IPS-20b (cell line): ENCODE results near the gene PER1.

Experiments
- H3K27ac ChIP-seq: one replicate; pipeline ENCODE4 v1.5.1; 2013; ENCODE audit warnings: low read length
- H3K27me3 ChIP-seq: 2 replicates; pipeline ENCODE4 v1.6.1; 2013; ENCODE audit warnings: mild to moderate bottlenecking, low read length, inconsistent platforms; ENCODE audit not compliant: insufficient read depth
- H3K36me3 ChIP-seq: 2 replicates; pipeline ENCODE4 v1.6.1; 2013; ENCODE audit warnings: low read depth, mild to moderate bottlenecking, inconsistent platforms, low read length, moderate library complexity; ENCODE audit not compliant: insufficient read depth
- H3K4me1 ChIP-seq: 2 replicates; pipeline ENCODE4 v1.6.1; 2013; ENCODE audit warnings: mild to moderate bottlenecking, control low read depth, inconsistent platforms, low read length, moderate library complexity; ENCODE audit not compliant: insufficient read depth
- H3K4me3 ChIP-seq: 2 replicates; pipeline ENCODE4 v1.5.1; 2013; ENCODE audit warnings: mild to moderate bottlenecking, low read length, inconsistent platforms
- H3K9ac ChIP-seq: 2 replicates; pipeline ENCODE4 v1.6.1; 2013; ENCODE audit warnings: low read depth, mild to moderate bottlenecking, inconsistent platforms, low read length, moderate library complexity
- H3K9me3 ChIP-seq: 2 replicates; pipeline ENCODE4 v1.6.1; 2013; ENCODE audit warnings: mild to moderate bottlenecking, low read depth, low read length, inconsistent platforms; ENCODE audit not compliant: insufficient read depth

The PER1 gene

GRCh38 chr17:8142158-8142886 is 9.9 kb downstream of the PER1 start:
- H3K36me3 ChIP-seq = peaks cover 58% of the 10 kb centered on the region
- H3K4me1 ChIP-seq = no peaks in the 10 kb centered on the region
- no peak overlapping the region for H3K9ac ChIP-seq
- no peak overlapping the region for H3K27ac ChIP-seq
- H3K9me3 ChIP-seq = no peaks in the 10 kb centered on the region
- no peak overlapping the region for H3K4me3 ChIP-seq
- peaks cover 9% of the 10 kb centered on the region for H3K27me3 ChIP-seq

DNA sequence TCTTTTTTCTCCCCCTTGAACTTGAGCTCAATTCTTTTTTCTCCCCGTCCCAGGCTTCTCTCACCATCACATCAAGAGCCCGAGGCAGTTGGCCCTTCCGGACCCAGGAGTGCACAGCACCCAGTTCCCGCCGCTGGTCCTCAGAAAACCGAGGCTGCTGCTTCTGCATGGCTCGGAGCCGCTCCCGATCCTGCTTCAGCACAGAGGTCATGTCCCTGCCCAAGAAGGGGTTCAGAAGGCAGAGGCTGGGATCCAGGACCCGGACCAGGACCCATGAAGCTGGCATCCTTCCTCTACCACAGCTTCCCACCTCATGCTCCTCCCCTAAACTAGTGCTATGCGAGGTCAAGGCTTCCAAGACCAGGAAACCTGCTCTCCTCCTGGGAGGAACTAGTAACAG is 10.5 kb downstream of the PER1 start:
- peaks cover 15% of the 10 kb centered on the region for H3K27me3 ChIP-seq
- no peaks in the 10 kb centered on the region for H3K9me3 ChIP-seq
- H3K36me3 ChIP-seq = peaks cover 52% of the 10 kb centered on the region
- no peaks in the 10 kb centered on the region for H3K4me1 ChIP-seq
- H3K27ac ChIP-seq = no peak overlapping the region
- H3K9ac ChIP-seq = no peak overlapping the region
- H3K4me3 ChIP-seq = no peak overlapping the region

GRCh38 chr17:8141045-8141444 is 11.2 kb downstream of the PER1 start:
- peaks cover 20% of the 10 kb centered on the region for H3K27me3 ChIP-seq
- H3K9me3 ChIP-seq = no peaks in the 10 kb centered on the region
- H3K36me3 ChIP-seq = peaks cover 45% of the 10 kb centered on the region
- no peak overlapping the region for H3K4me3 ChIP-seq
- H3K27ac ChIP-seq = no peak overlapping the region
- no peaks in the 10 kb centered on the region for H3K4me1 ChIP-seq
- H3K9ac ChIP-seq = no peak overlapping the region

- H3K9me3 ChIP-seq = no peaks in the 10 kb centered on the region
- H3K4me3 ChIP-seq = no peak overlapping the region
- peaks cover 38% of the 10 kb centered on the region; the same call in 1 of the 2 replicates for H3K36me3 ChIP-seq
- H3K27me3 ChIP-seq = peaks cover 20% of the 10 kb centered on the region
- H3K4me1 ChIP-seq = no peaks in the 10 kb centered on the region
- no peak overlapping the region for H3K9ac ChIP-seq
- H3K27ac ChIP-seq = no peak overlapping the region
Observed at GRCh38 chr17:8140065-8141029, 11.9 kb downstream of the PER1 start.

DNA sequence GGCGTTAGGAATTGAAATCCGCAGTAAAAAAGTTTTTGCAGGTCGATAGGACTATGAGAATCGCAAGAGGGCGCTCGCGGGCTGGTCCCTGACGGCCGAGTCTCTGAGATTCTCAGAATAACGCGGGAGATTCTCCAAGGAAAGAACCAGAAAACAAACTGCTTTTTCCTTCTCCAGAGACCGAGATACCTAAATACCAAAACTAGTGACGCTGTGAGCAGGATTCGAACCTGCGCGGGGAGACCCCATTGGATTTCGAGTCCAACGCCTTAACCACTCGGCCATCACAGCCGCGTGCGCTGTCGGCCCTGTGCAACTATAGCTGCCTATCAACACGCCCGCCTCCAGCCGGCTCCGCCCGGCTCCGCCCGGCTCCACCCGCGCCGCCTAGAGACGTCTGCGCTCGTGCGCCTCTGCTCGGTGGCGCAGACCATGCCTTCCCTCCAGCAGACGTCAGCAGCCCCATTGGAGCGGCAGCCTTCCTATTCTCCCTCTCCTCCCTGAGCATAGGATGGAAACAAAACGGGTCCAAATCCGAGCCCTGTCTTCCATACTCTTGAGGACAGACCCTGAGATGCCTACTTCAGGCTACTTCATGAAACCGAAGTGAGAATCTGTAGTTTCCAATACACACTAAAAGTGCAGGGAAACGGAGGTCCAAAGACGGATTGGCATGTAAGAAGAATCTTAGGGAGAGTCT is 13.4 kb downstream of the PER1 start:
- Histone ChIP-seq H3K4me1 (no peaks in the 10 kb centered on the region; the same call in 1 of the 2 replicates), H3K36me3 (peaks cover 25% of the 10 kb centered on the region; the same call in 1 of the 2 replicates), H3K9me3 (no peaks in the 10 kb centered on the region), H3K9ac (peak overlapping the region; percentile 75; the same call in 1 of the 2 replicates), H3K27me3 (peaks cover 20% of the 10 kb centered on the region), H3K4me3 (peak overlapping the region; percentile 87), H3K27ac (peak overlapping the region; percentile 9)

DNA sequence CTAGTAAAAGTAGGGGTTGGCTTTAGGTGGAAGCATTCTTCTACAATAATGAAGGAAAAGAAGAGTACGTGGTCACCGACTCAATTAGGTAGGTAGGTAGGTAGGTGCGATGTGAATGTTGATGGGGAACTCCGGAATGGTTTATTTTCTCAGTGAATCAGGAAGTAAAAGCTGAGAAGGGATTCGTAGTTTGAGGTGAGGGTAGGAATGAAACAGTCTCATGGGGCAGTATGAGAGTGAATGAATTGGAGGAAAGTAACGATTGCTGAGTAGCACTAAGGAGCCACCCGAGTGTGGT is 13.9 kb downstream of the PER1 start:
- Histone ChIP-seq H3K9ac (peak overlapping the region; percentile 73; the same call in 1 of the 2 replicates), H3K4me1 (no peaks in the 10 kb centered on the region; the same call in 1 of the 2 replicates), H3K27me3 (peaks cover 20% of the 10 kb centered on the region), H3K36me3 (peaks cover 24% of the 10 kb centered on the region; the same call in 1 of the 2 replicates), H3K27ac (no peak overlapping the region), H3K4me3 (peak overlapping the region; percentile 87), H3K9me3 (no peaks in the 10 kb centered on the region)

- no peak overlapping the region for H3K27ac ChIP-seq
- H3K4me1 ChIP-seq = no peaks in the 10 kb centered on the region; the same call in 1 of the 2 replicates
- H3K36me3 ChIP-seq = peaks cover 24% of the 10 kb centered on the region; the same call in 1 of the 2 replicates
- peaks cover 20% of the 10 kb centered on the region for H3K27me3 ChIP-seq
- H3K9ac ChIP-seq = peak overlapping the region; percentile 73; the same call in 1 of the 2 replicates
- H3K9me3 ChIP-seq = no peaks in the 10 kb centered on the region
- H3K4me3 ChIP-seq = peak overlapping the region; percentile 87
Observed at GRCh38 chr17:8137645-8138373, 14.4 kb downstream of the PER1 start.

GRCh38 chr17:8133941-8134340 is 18.3 kb downstream of the PER1 start:
- H3K4me1 ChIP-seq = no peaks in the 10 kb centered on the region; the same call in 1 of the 2 replicates
- peak overlapping the region; percentile 51; the same call in 1 of the 2 replicates for H3K9ac ChIP-seq
- H3K4me3 ChIP-seq = no peak overlapping the region

DNA sequence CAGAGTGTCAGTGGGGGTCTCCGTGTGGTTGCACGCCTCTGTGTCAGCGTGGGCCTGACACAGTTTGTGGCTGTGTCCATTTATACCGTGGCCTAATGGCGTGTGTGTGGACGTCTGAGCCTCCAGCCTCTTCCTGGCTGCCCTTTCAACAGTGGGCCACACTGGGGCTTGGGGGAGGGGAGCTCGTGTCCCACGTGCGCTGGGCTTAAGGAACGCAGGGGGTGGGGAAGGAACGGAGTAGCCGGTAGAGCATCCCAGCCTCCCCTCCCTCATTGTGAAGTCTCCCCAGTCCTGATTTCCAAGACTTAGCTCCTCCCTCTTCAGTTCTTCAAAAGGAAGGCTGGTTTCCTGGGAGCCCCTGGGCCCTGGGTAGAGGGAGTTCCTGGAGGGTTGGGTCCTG is 18.8 kb downstream of the PER1 start:
- no peaks in the 10 kb centered on the region for H3K9me3 ChIP-seq
- peaks cover 40% of the 10 kb centered on the region for H3K27me3 ChIP-seq
- no peaks in the 10 kb centered on the region for H3K36me3 ChIP-seq
- peak overlapping the region; percentile 51; the same call in 1 of the 2 replicates for H3K9ac ChIP-seq
- no peaks in the 10 kb centered on the region; the same call in 1 of the 2 replicates for H3K4me1 ChIP-seq
- peak overlapping the region; percentile 47; the same call in 1 of the 2 replicates for H3K4me3 ChIP-seq
- H3K27ac ChIP-seq = no peak overlapping the region

More at GRCh38 chr17:8133941-8134340, 18.3 kb downstream of the PER1 start:
- Histone ChIP-seq H3K36me3 (no peaks in the 10 kb centered on the region), H3K27ac (no peak overlapping the region), H3K27me3 (peaks cover 35% of the 10 kb centered on the region), H3K9me3 (no peaks in the 10 kb centered on the region)

DNA sequence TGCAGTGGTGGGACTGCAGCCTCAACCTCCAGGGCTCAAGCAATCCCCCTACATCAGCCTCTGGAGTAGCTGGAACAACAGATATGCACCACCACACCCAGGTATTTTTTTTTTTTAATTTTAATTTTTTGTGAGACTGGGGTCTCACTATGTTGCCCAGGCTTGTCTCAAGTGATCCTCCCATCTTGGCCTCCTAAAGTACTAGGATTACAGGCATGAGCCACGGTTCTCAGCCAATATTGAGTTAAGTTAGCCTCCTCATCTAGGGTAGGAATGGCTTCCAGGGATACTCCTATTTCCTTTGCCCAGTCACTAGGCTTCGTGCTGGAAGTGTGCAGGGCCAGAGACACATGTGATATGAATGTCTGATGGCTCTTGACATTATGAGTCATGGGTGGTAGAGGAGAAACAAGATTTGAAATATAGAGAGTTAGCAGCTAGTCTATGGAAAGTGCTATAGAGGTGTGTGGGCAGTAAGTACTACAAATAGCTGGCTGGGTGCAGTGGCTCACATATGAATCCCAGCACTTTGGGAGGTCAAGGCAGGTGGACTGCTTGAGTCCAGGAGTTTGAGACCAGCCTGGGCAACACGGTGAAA is 20.3 kb downstream of the PER1 start:
- Histone ChIP-seq H3K27me3 (peaks cover 42% of the 10 kb centered on the region), H3K36me3 (no peaks in the 10 kb centered on the region), H3K9ac (no peak overlapping the region), H3K9me3 (no peaks in the 10 kb centered on the region), H3K4me1 (peaks cover 2% of the 10 kb centered on the region; the same call in 1 of the 2 replicates), H3K4me3 (no peak overlapping the region), H3K27ac (no peak overlapping the region)
